OCI-LY7 (cell line): ENCODE data around the gene TEPSIN. TPM values are rescaled to one million over a fixed set of nuclear protein-coding genes. Genes with fewer than 3 reads are reported as not detected.

Source experiments
- BruUV-seq: library from RNA; stranded (reverse); fragments of 400-500 nt; replicated peaks from 2 replicates; lab custom pipeline; 2021; lab: Mats Ljungman, UMichigan
- CTCF ChIA-PET: fragments of 300-600 bp; sonication (Branson Sonifier 250); formaldehyde crosslinking; loops from one replicate; lab custom pipeline; 2022; ENCODE audit warnings: antibody characterized with exemption; ENCODE audit not compliant: unreplicated experiment; lab: Charles Lee
- POLR2A ChIA-PET: fragments of 300-600 bp; sonication (Branson Sonifier 250); formaldehyde crosslinking; loops from one replicate; lab custom pipeline; 2022; ENCODE audit warnings: antibody characterized with exemption; lab: Charles Lee
- DNase-seq: peaks from one replicate; pipeline ENCODE4 v3.0.0-alpha.2; 2015; ENCODE audit warnings: low spot score
- H2AFZ ChIP-seq: fragments of 200-600 bp; sonication (generic), shearing (Covaris generic); 2 replicates; pipeline ENCODE4 v1.6.1; 2014; ENCODE audit warnings: mild to moderate bottlenecking, antibody characterized with exemption, low read length, moderate library complexity
- H3K27ac ChIP-seq: fragments of 200-600 bp; sonication (generic); 2 replicates; pipeline ENCODE4 v1.5.1; 2014; ENCODE audit warnings: mixed run types, low read depth, mild to moderate bottlenecking, moderate library complexity, low read length, inconsistent platforms; ENCODE audit not compliant: poor library complexity, severe bottlenecking
- H3K36me3 ChIP-seq: fragments of 200-600 bp; sonication (generic); 2 replicates; pipeline ENCODE4 v1.6.1; 2014; ENCODE audit warnings: mild to moderate bottlenecking, antibody characterized with exemption, low read length, moderate library complexity, mixed read lengths; ENCODE audit not compliant: insufficient read depth
- H3K4me1 ChIP-seq: fragments of 200-600 bp; sonication (generic); 2 replicates; pipeline ENCODE4 v1.5.1; 2014; ENCODE audit warnings: mild to moderate bottlenecking, low read length; ENCODE audit not compliant: insufficient read depth, poor library complexity, severe bottlenecking
- H3K4me2 ChIP-seq: fragments of 200-600 bp; sonication (generic); 2 replicates; pipeline ENCODE4 v1.6.1; 2014; ENCODE audit warnings: mild to moderate bottlenecking, low read length
- H3K4me3 ChIP-seq: fragments of 200-600 bp; sonication (generic); 2 replicates; pipeline ENCODE4 v1.5.1; 2014; ENCODE audit warnings: mild to moderate bottlenecking, low read depth, low read length; ENCODE audit not compliant: poor library complexity, severe bottlenecking
- H3K79me2 ChIP-seq: fragments of 200-600 bp; sonication (generic); 2 replicates; pipeline ENCODE4 v1.6.1; 2016; ENCODE audit warnings: low read depth, mild to moderate bottlenecking, low read length, moderate library complexity, mixed read lengths; ENCODE audit not compliant: insufficient read depth
- H3K9me2 ChIP-seq: fragments of 200-600 bp; sonication (generic); 2 replicates; pipeline ENCODE4 v1.6.1; 2016; ENCODE audit warnings: mild to moderate bottlenecking, low read length, mixed read lengths; ENCODE audit not compliant: insufficient read depth
- H3K9me3 ChIP-seq: fragments of 200-600 bp; sonication (generic); 2 replicates; pipeline ENCODE4 v1.6.1; 2014; ENCODE audit warnings: mild to moderate bottlenecking, mixed run types, low read length, mixed read lengths
- H4K20me1 ChIP-seq: fragments of 200-600 bp; sonication (generic); 2 replicates; pipeline ENCODE4 v1.6.1; 2014; ENCODE audit warnings: mild to moderate bottlenecking, antibody characterized with exemption, low read length, moderate library complexity, mixed read lengths; ENCODE audit not compliant: insufficient read depth
- EZH2phosphoT487 ChIP-seq: fragments of 200-600 bp; sonication (generic); IDR thresholded peaks from 2 replicates; pipeline ENCODE4 v1.6.1; 2018; ENCODE audit warnings: low read depth, borderline replicate concordance, mild to moderate bottlenecking, mixed run types, antibody characterized with exemption, low read length, moderate library complexity, mixed read lengths
- intact Hi-C: fragments of 100-400 bp; cut with micrococcal nuclease; formaldehyde crosslinking; loops from one replicate; pipeline ENCODE4 v1.10.0; 2022; ENCODE audit not compliant: unreplicated experiment
- total RNA-seq, 2 experiments: library from RNA; depleted of rRNA in 1 of 2; stranded (reverse); fragments of >200 nt in 1 of 2; shearing (Covaris generic) in 1 of 2; gene quantifications; 2 replicates each; pipeline ENCODE4 v1.2.3, GENCODE V29; 2014 to 2022
- TF ChIP-seq, protein P1 (sequence below): fragments of 200-600 bp; sonication (generic); conservative IDR thresholded peaks from 2 replicates; pipeline ENCODE4 v1.5.1; 2014; ENCODE audit warnings: mild to moderate bottlenecking, antibody characterized with exemption, low read length, moderate library complexity, mixed read lengths

Gene TEPSIN
- total RNA-seq, 2 experiments from 2014 or later, result 46.4 to 75.3 TPM

DNA sequence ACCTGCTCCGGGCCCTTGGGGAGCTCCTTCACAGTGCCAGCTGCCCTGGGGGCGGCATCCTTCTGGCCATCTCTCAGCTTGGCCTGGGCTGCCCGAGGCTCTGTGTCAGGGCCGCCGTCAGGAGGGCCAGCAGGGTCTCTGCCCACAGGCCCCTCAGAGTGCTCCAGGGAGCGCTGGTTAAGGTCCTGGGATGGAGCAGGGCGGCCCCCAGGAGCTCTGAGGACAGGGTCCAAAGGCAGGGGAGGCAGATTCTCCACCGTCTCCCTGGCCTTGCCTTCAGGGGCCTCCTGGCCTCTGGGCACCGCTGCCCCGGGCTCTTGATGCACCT is 7.5 kb upstream of the TEPSIN start:
- intact Hi-C loops, result no loop called here
- Histone ChIP-seq H3K4me2 (no peak overlapping the region), H2AFZ (no peak overlapping the region), H3K9me2 (no peaks in the 10 kb centered on the region), H3K9me3 (no peaks in the 10 kb centered on the region), H3K36me3 (peaks cover 42% of the 10 kb centered on the region), H4K20me1 (peaks cover 5% of the 10 kb centered on the region; the same call in 1 of the 2 replicates), H3K27ac (no peak overlapping the region), H3K4me1 (peaks cover 44% of the 10 kb centered on the region), H3K4me3 (no peak overlapping the region), H3K79me2 (peaks cover 1% of the 10 kb centered on the region; the same call in 1 of the 2 replicates)
- no peak for DNase-seq
- BruUV-seq, result no TSS peak
- TF ChIP-seq EZH2phosphoT487, result no peak
- TF ChIP-seq, protein P1, sequence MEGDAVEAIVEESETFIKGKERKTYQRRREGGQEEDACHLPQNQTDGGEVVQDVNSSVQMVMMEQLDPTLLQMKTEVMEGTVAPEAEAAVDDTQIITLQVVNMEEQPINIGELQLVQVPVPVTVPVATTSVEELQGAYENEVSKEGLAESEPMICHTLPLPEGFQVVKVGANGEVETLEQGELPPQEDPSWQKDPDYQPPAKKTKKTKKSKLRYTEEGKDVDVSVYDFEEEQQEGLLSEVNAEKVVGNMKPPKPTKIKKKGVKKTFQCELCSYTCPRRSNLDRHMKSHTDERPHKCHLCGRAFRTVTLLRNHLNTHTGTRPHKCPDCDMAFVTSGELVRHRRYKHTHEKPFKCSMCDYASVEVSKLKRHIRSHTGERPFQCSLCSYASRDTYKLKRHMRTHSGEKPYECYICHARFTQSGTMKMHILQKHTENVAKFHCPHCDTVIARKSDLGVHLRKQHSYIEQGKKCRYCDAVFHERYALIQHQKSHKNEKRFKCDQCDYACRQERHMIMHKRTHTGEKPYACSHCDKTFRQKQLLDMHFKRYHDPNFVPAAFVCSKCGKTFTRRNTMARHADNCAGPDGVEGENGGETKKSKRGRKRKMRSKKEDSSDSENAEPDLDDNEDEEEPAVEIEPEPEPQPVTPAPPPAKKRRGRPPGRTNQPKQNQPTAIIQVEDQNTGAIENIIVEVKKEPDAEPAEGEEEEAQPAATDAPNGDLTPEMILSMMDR, result no peak
- POLR2A ChIA-PET, result no interaction called here
- CTCF ChIA-PET, result interaction anchor here (0.6 kb wide), 1 partner anchor 49 kb away, joined by 4 read pairs; the partner anchor contains the start of gene SLC38A10

DNA sequence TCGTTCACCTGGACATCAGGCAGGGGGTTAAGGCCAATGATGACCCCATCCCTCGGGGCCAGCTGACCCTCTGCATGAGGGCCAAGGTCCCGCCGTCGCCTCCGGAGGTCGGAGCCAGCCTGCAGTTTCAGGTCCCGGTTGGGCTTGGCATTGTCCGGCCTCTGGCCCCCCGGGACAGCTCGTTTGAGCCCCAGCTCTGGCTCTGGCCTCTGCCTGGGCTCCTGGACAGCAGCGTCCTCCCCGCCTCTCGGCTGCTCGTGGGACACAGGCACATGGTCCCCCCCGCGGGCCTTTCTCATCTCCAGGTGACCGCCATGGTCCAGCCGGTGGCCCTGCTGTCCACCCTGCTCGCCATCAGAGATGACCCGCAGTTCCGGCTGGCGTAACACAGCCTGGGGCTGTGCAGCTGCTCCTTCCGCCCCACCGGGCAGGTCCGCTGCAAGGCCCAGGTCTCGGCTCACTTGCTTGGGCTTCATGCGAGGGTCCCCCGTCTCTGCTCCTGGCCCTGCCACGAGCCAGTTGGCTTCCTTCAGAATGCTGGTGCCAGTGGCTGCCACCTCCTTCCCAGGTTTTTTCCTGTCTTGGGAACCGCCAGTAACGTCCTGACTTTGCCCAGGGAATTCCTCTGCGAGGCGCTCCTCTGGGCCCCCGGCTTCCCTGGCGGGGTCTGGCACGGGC is 6.9 kb upstream of the TEPSIN start:
- Histone ChIP-seq H3K9me3 (no peaks in the 10 kb centered on the region), H3K27ac (no peak overlapping the region), H3K9me2 (no peaks in the 10 kb centered on the region), H3K4me1 (peaks cover 44% of the 10 kb centered on the region), H3K79me2 (peaks cover 6% of the 10 kb centered on the region; the same call in 1 of the 2 replicates), H3K4me3 (no peak overlapping the region), H3K4me2 (no peak overlapping the region), H2AFZ (no peak overlapping the region), H3K36me3 (peaks cover 47% of the 10 kb centered on the region), H4K20me1 (peaks cover 5% of the 10 kb centered on the region; the same call in 1 of the 2 replicates)
- CTCF ChIA-PET, result no interaction called here
- DNase-seq, result no peak
- POLR2A ChIA-PET, result no interaction called here
- intact Hi-C loops, result no loop called here
- BruUV-seq, result no TSS peak
- no peak for TF ChIP-seq EZH2phosphoT487
- TF ChIP-seq, protein P1, result no peak

DNA sequence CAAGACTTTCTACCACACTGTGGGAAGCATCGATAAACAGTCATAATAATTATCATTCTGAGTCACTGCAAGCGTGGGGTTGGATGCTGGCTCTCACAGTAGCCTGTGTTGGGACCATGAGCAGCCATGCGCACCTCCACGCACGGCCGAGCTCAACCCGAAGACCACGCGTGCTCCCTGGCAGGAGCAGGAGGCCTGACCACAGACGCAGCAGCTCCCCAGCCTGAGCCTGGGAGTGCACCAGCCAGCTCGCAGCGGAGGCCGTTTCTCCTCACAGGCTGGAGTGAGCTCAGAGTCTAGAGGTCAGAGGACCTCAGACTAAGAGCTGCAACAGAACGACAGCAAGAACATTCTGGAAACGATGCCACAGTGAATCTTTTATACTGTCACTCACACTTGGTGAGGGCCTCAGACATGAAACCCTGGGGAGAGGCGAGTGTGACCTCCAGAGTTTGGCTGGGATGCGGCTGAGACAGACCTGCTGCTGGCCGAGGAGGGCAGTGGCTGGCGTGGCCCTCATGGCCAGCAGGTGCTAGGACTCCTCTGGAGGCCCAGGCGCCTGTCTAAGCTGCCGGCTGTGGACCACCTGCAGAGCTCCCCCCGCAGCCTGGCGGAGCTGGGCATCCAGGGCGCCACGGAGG is 6.3 kb upstream of the TEPSIN start:
- peaks cover 5% of the 10 kb centered on the region; the same call in 1 of the 2 replicates for H4K20me1 ChIP-seq
- peaks cover 13% of the 10 kb centered on the region for H3K79me2 ChIP-seq
- intact Hi-C loops, result no loop called here
- no TSS peak for BruUV-seq
- H2AFZ ChIP-seq, result no peak overlapping the region
- ChIA-PET CTCF (interaction anchor here (0.6 kb wide), 1 partner anchor 240 kb away, joined by 3 read pairs; no protein-coding TSS in a partner anchor), POLR2A (no interaction called here)
- H3K4me1 ChIP-seq, result peaks cover 44% of the 10 kb centered on the region
- TF ChIP-seq, protein P1, result no peak
- TF ChIP-seq EZH2phosphoT487, result no peak
- H3K4me2 ChIP-seq, result no peak overlapping the region
- peak; percentile 33 for DNase-seq
- peaks cover 47% of the 10 kb centered on the region for H3K36me3 ChIP-seq
- no peaks in the 10 kb centered on the region for H3K9me3 ChIP-seq
- H3K27ac ChIP-seq, result peak overlapping the region; percentile 23
- H3K9me2 ChIP-seq, result no peaks in the 10 kb centered on the region
- H3K4me3 ChIP-seq, result no peak overlapping the region
